Mesendoderm (in vitro differentiated cells): ENCODE measurements around the gene GNGT2.

Experiments used
- DNase-seq: peaks from one replicate; pipeline ENCODE4 v3.0.0; 2013
- H2AK5ac ChIP-seq: 2 replicates; pipeline ENCODE4 v1.6.1; 2013; ENCODE audit warnings: low read length, inconsistent platforms
- H2BK120ac ChIP-seq: 2 replicates; pipeline ENCODE4 v1.6.1; 2013; ENCODE audit warnings: low read depth, mild to moderate bottlenecking, low read length, moderate library complexity, mixed read lengths
- H2BK15ac ChIP-seq: replicated peaks from 2 replicates; pipeline ENCODE4 v1.6.1; 2013; ENCODE audit warnings: low read depth, mild to moderate bottlenecking, moderate library complexity
- H2BK5ac ChIP-seq: 2 replicates; pipeline ENCODE4 v1.6.1; 2013; ENCODE audit warnings: low read length, inconsistent platforms
- H3K18ac ChIP-seq: 2 replicates; pipeline ENCODE4 v1.6.1; 2013; ENCODE audit warnings: mild to moderate bottlenecking, low read length, mixed read lengths
- H3K23ac ChIP-seq: one replicate; pipeline ENCODE4 v1.6.1; 2013; ENCODE audit warnings: low read length
- H3K27ac ChIP-seq: 2 replicates; pipeline ENCODE4 v1.5.1; 2013; ENCODE audit warnings: low read depth, mild to moderate bottlenecking, inconsistent platforms, low read length, moderate library complexity
- H3K27me3 ChIP-seq: 2 replicates; pipeline ENCODE4 v1.6.1; 2013; ENCODE audit warnings: low read length, control low read depth, mild to moderate bottlenecking, inconsistent platforms; ENCODE audit not compliant: insufficient read depth, poor library complexity
- H3K36me3 ChIP-seq: 2 replicates; pipeline ENCODE4 v1.6.1; 2013; ENCODE audit warnings: low read length, inconsistent platforms; ENCODE audit not compliant: control insufficient read depth, insufficient read depth
- H3K4ac ChIP-seq: one replicate; pipeline ENCODE4 v1.6.1; 2013; ENCODE audit warnings: low read depth, mild to moderate bottlenecking, low read length, moderate library complexity
- H3K4me1 ChIP-seq: 2 replicates; pipeline ENCODE4 v1.6.1; 2013; ENCODE audit warnings: low read depth, low read length, inconsistent platforms; ENCODE audit not compliant: control insufficient read depth
- H3K4me2 ChIP-seq: 2 replicates; pipeline ENCODE4 v1.6.1; 2013; ENCODE audit warnings: low read length
- H3K4me3 ChIP-seq: 2 replicates; pipeline ENCODE4 v1.5.1; 2013; ENCODE audit warnings: mild to moderate bottlenecking, low read length
- H3K56ac ChIP-seq: one replicate; pipeline ENCODE4 v1.6.1; 2013; ENCODE audit warnings: low read length
- H3K79me1 ChIP-seq: 2 replicates; pipeline ENCODE4 v1.6.1; 2013; ENCODE audit warnings: low read length, inconsistent platforms
- H3K79me2 ChIP-seq: 2 replicates; pipeline ENCODE4 v1.6.1; 2013; ENCODE audit warnings: mild to moderate bottlenecking, low read length; ENCODE audit not compliant: control insufficient read depth, insufficient read depth
- H3K9ac ChIP-seq: 2 replicates; pipeline ENCODE4 v1.6.1; 2013; ENCODE audit warnings: low read length, inconsistent platforms
- H4K5ac ChIP-seq: one replicate; pipeline ENCODE4 v1.6.1; 2013; ENCODE audit warnings: low read length
- H4K8ac ChIP-seq: one replicate; pipeline ENCODE4 v1.6.1; 2013; ENCODE audit warnings: low read depth, mild to moderate bottlenecking, control low read depth, low read length, moderate library complexity
- WGBS: extraction: QIAGEN DNeasy Blood & Tissue Kit; methylation state at CpG from one replicate; pipeline ENCODE4 v1.1.7; 2013; ENCODE audit warnings: low lambda C conversion rate, missing lambda C conversion rate; ENCODE audit not compliant: insufficient coverage; ENCODE audit errors: extremely low coverage; 5-methylcytosine and 5-hydroxymethylcytosine counted together

GNGT2 gene

DNA sequence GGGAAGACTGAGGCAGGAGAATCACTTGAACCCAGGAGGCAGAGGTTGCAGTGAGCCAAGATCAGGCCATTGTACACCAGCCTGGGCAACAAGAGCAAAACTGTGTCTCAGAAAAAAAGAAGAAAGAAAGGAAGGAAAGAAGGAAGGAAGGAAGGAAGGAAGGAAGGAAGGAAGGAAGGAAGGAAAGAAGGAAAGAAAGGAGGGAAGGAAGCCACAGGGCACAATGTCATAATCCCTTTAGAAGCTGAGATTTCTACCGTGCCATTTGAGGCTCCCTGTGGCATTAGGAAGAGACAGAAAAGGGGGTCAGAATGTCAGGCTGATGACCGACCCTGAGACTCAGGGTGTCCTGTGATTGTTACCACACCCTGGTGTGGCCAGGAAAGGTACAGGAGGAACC is 6.6 kb downstream of the GNGT2 start:
- Histone ChIP-seq H3K23ac (no peak overlapping the region), H3K4me1 (no peaks in the 10 kb centered on the region), H3K9ac (no peak overlapping the region), H4K5ac (no peak overlapping the region), H3K56ac (no peak overlapping the region), H3K4me3 (no peak overlapping the region), H3K4me2 (no peak overlapping the region), H3K79me2 (no peaks in the 10 kb centered on the region), H3K18ac (no peak overlapping the region), H3K4ac (no peak overlapping the region), H3K27me3 (no peaks in the 10 kb centered on the region), H2BK5ac (no peak overlapping the region), H4K8ac (no peak overlapping the region), H3K79me1 (no peaks in the 10 kb centered on the region), H2BK15ac (no peak overlapping the region), H3K27ac (no peak overlapping the region), H3K36me3 (no peaks in the 10 kb centered on the region), H2AK5ac (no peak overlapping the region), H2BK120ac (no peak overlapping the region)
- no CpG with 5 or more reads among the region's 2 CpGs for WGBS
- DNase-seq: no peak

DNA sequence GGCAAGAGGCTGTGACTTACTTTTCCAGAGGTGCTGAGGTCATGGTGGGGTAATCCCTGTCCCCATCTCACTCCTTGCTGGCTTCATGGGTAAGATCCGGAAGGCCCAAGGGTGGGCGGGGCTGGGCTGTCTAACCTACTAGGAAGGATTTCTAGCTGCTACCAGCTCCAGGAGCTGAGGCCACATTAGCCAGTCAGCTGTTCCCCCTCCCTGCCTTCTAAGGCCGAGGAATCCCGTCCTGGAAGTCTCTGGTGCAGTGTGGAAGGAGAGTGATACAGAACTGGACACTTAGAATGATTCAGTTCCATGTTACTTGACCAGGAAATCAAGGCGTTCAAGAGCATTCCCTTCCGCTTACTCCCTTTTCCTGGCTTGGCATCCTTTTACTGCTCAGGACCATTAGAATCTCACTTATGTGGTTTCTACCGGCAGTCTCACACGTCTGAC is 8.9 kb downstream of the GNGT2 start:
- H3K4me1 ChIP-seq: no peaks in the 10 kb centered on the region
- no peaks in the 10 kb centered on the region for H3K79me1 ChIP-seq
- no peak overlapping the region for H2BK5ac ChIP-seq
- no peak overlapping the region for H3K18ac ChIP-seq
- H4K8ac ChIP-seq: no peak overlapping the region
- H3K36me3 ChIP-seq: no peaks in the 10 kb centered on the region
- no peak overlapping the region for H2AK5ac ChIP-seq
- H3K27ac ChIP-seq: no peak overlapping the region
- no peak overlapping the region for H2BK120ac ChIP-seq
- H3K23ac ChIP-seq: no peak overlapping the region
- H3K27me3 ChIP-seq: no peaks in the 10 kb centered on the region
- DNase-seq: no peak
- H3K56ac ChIP-seq: no peak overlapping the region
- H2BK15ac ChIP-seq: no peak overlapping the region
- H3K4me2 ChIP-seq: no peak overlapping the region
- no peak overlapping the region for H3K4ac ChIP-seq
- no peak overlapping the region for H3K4me3 ChIP-seq
- H4K5ac ChIP-seq: no peak overlapping the region
- no peaks in the 10 kb centered on the region for H3K79me2 ChIP-seq
- no CpG with 5 or more reads among the region's 8 CpGs for WGBS
- H3K9ac ChIP-seq: no peak overlapping the region

GRCh38 chr17:49200423-49201083 is 9.8 kb downstream of the GNGT2 start:
- Histone ChIP-seq H4K8ac (no peak overlapping the region), H3K79me2 (no peaks in the 10 kb centered on the region), H3K4me1 (no peaks in the 10 kb centered on the region), H3K27ac (no peak overlapping the region), H3K79me1 (no peaks in the 10 kb centered on the region), H2BK5ac (no peak overlapping the region), H3K27me3 (no peaks in the 10 kb centered on the region), H3K4me3 (no peak overlapping the region), H2BK120ac (no peak overlapping the region), H4K5ac (no peak overlapping the region), H3K23ac (no peak overlapping the region), H3K18ac (no peak overlapping the region), H3K36me3 (no peaks in the 10 kb centered on the region), H3K4ac (no peak overlapping the region), H3K9ac (no peak overlapping the region), H3K4me2 (no peak overlapping the region), H2BK15ac (no peak overlapping the region), H3K56ac (no peak overlapping the region), H2AK5ac (no peak overlapping the region)
- no peak for DNase-seq
- no CpG with 5 or more reads among the region's 13 CpGs for WGBS

GRCh38 chr17:49198211-49198610 is 12.2 kb downstream of the GNGT2 start:
- H3K18ac ChIP-seq: no peak overlapping the region
- no peak overlapping the region for H3K4me2 ChIP-seq
- H3K27ac ChIP-seq: no peak overlapping the region
- H3K79me1 ChIP-seq: no peaks in the 10 kb centered on the region
- DNase-seq: no peak
- H3K4me3 ChIP-seq: no peak overlapping the region
- H3K4me1 ChIP-seq: no peaks in the 10 kb centered on the region
- no peaks in the 10 kb centered on the region for H3K79me2 ChIP-seq
- no CpG with 5 or more reads among the region's 2 CpGs for WGBS
- H3K56ac ChIP-seq: no peak overlapping the region
- no peak overlapping the region for H3K23ac ChIP-seq
- H4K8ac ChIP-seq: no peak overlapping the region
- H2AK5ac ChIP-seq: no peak overlapping the region
- no peak overlapping the region for H3K9ac ChIP-seq
- no peak overlapping the region for H3K4ac ChIP-seq
- H3K36me3 ChIP-seq: no peaks in the 10 kb centered on the region
- H4K5ac ChIP-seq: no peak overlapping the region
- no peak overlapping the region for H2BK5ac ChIP-seq
- no peak overlapping the region for H2BK15ac ChIP-seq
- no peak overlapping the region for H2BK120ac ChIP-seq
- no peaks in the 10 kb centered on the region for H3K27me3 ChIP-seq

GRCh38 chr17:49197346-49197998 is 12.9 kb downstream of the GNGT2 start:
- Histone ChIP-seq H3K4ac (no peak overlapping the region), H3K27me3 (no peaks in the 10 kb centered on the region), H2BK15ac (no peak overlapping the region), H3K4me3 (no peak overlapping the region), H3K23ac (no peak overlapping the region), H3K4me1 (no peaks in the 10 kb centered on the region), H3K4me2 (no peak overlapping the region), H3K36me3 (no peaks in the 10 kb centered on the region), H3K79me2 (no peaks in the 10 kb centered on the region), H3K56ac (no peak overlapping the region), H4K8ac (no peak overlapping the region), H4K5ac (no peak overlapping the region), H3K9ac (no peak overlapping the region), H2AK5ac (no peak overlapping the region), H3K27ac (no peak overlapping the region), H2BK5ac (no peak overlapping the region), H3K79me1 (no peaks in the 10 kb centered on the region), H3K18ac (no peak overlapping the region), H2BK120ac (no peak overlapping the region)
- WGBS: no CpG with 5 or more reads among the region's 5 CpGs
- DNase-seq: no peak

- Histone ChIP-seq H3K4me3 (no peak overlapping the region), H3K27me3 (no peaks in the 10 kb centered on the region), H2BK120ac (no peak overlapping the region), H3K56ac (no peak overlapping the region), H2AK5ac (no peak overlapping the region), H2BK15ac (no peak overlapping the region), H4K5ac (no peak overlapping the region), H3K18ac (no peak overlapping the region), H4K8ac (no peak overlapping the region), H3K23ac (no peak overlapping the region), H3K36me3 (no peaks in the 10 kb centered on the region), H3K4me1 (no peaks in the 10 kb centered on the region), H3K27ac (no peak overlapping the region), H3K4me2 (no peak overlapping the region), H3K9ac (no peak overlapping the region), H3K79me1 (no peaks in the 10 kb centered on the region), H2BK5ac (no peak overlapping the region), H3K79me2 (no peaks in the 10 kb centered on the region), H3K4ac (no peak overlapping the region)
- DNase-seq: no peak
- WGBS: no CpG with 5 or more reads among the region's 3 CpGs
Observed at GRCh38 chr17:49196520-49196919, 13.9 kb downstream of the GNGT2 start.
